ENCODE data around the gene FRMPD4. TPM values are rescaled to one million over a fixed set of nuclear protein-coding genes. Genes with fewer than 3 reads are reported as not detected.
A peak's percentile ranks its signal among the peaks of the same experiment; 100 is the strongest.

Gene FRMPD4
- total RNA-seq, 1 experiment from 2014 or later, result 0.64 TPM

- no peak for DNase-seq (ENCODE audit: low spot score)
These were observed 615.1 kb downstream of the FRMPD4 start for GRCh38 chrX:12753366-12753765.

- DNase-seq (ENCODE audit: low spot score), result peak; percentile 13
These were observed 620.0 kb downstream of the FRMPD4 start for GRCh38 chrX:12758291-12758690.

GRCh38 chrX:12767856-12768255, 629.6 kb downstream of the FRMPD4 start:
- no peak for DNase-seq (ENCODE audit: low spot score)

- DNase-seq (ENCODE audit: low spot score), result no peak
These were observed 630.2 kb downstream of the FRMPD4 start for GRCh38 chrX:12768491-12768890.

- no peak for DNase-seq (ENCODE audit: low spot score)
These were observed 632.2 kb downstream of the FRMPD4 start for GRCh38 chrX:12770440-12770839.

GRCh38 chrX:12771445-12772069, 633.3 kb downstream of the FRMPD4 start:
- no peak for DNase-seq (ENCODE audit: low spot score)
